ENCODE data around the gene ACOXL. TPM values are rescaled to one million over a fixed set of nuclear protein-coding genes. Genes with fewer than 3 reads are reported as not detected.

ACOXL gene
- total RNA-seq, 1 donor from 2014 or later, result 52.7 TPM

GRCh38 chr2:110793034-110793433 is 60.7 kb downstream of the ACOXL start:
- peak; percentile 20 for DNase-seq (ENCODE audit: low spot score)

- DNase-seq (ENCODE audit: low spot score), result no peak
These were observed 62.0 kb downstream of the ACOXL start for GRCh38 chr2:110794390-110794789.

GRCh38 chr2:110794951-110795350 is 62.6 kb downstream of the ACOXL start:
- no peak for DNase-seq (ENCODE audit: low spot score)

GRCh38 chr2:110796716-110797301 is 64.4 kb downstream of the ACOXL start:
- peak; percentile 31 for DNase-seq (ENCODE audit: low spot score)

GRCh38 chr2:110799376-110799775 is 67.0 kb downstream of the ACOXL start:
- DNase-seq (ENCODE audit: low spot score), result no peak

- DNase-seq (ENCODE audit: low spot score), result peak; percentile 36
These were observed 68.4 kb downstream of the ACOXL start for GRCh38 chr2:110800611-110801402.

- no peak for DNase-seq (ENCODE audit: low spot score)
These were observed 70.0 kb downstream of the ACOXL start for GRCh38 chr2:110802208-110802932.

GRCh38 chr2:110804433-110804832 is 72.1 kb downstream of the ACOXL start:
- DNase-seq (ENCODE audit: low spot score), result no peak

GRCh38 chr2:110804915-110805314 is 72.5 kb downstream of the ACOXL start:
- DNase-seq (ENCODE audit: low spot score), result peak; percentile 39

GRCh38 chr2:110805894-110806452 is 73.6 kb downstream of the ACOXL start:
- peak; percentile 34 for DNase-seq (ENCODE audit: low spot score)

GRCh38 chr2:110807522-110807921 is 75.1 kb downstream of the ACOXL start:
- no peak for DNase-seq (ENCODE audit: low spot score)

GRCh38 chr2:110810404-110810803 is 78.0 kb downstream of the ACOXL start:
- DNase-seq (ENCODE audit: low spot score), result peak; percentile 15

GRCh38 chr2:110812726-110813645 is 80.6 kb downstream of the ACOXL start:
- DNase-seq (ENCODE audit: low spot score), result peak; percentile 13

- DNase-seq (ENCODE audit: low spot score), result peak; percentile 17
These were observed 81.5 kb downstream of the ACOXL start for GRCh38 chr2:110813896-110814295.

GRCh38 chr2:110815938-110816337 is 83.6 kb downstream of the ACOXL start:
- DNase-seq (ENCODE audit: low spot score), result no peak

- DNase-seq (ENCODE audit: low spot score), result no peak
These were observed 84.3 kb downstream of the ACOXL start for GRCh38 chr2:110816404-110817365.

GRCh38 chr2:110818767-110819481 is 86.6 kb downstream of the ACOXL start:
- no peak for DNase-seq (ENCODE audit: low spot score)

GRCh38 chr2:110819711-110820110 is 87.3 kb downstream of the ACOXL start:
- no peak for DNase-seq (ENCODE audit: low spot score)

- no peak for DNase-seq (ENCODE audit: low spot score)
These were observed 87.8 kb downstream of the ACOXL start for GRCh38 chr2:110820128-110820527.

Data from ureter (tissue), 1 donor.